Right kidney (tissue), 1 donor: ENCODE data around the gene UNK.

Experiments
- DNase-seq: peaks from one replicate; pipeline ENCODE4 v3.0.0-alpha.2; 2016

The UNK gene

GRCh38 chr17:75874323-75875181, 89.9 kb downstream of the UNK start:
- no peak for DNase-seq
